BLaER1 treated with 17β-estradiol and CSF1 and Interleukin-3, amounts not matched to agents 10 nM and 100 nM (cell line): Measurements from ENCODE around the gene AKT3.
A peak's percentile ranks its signal among the peaks of the same experiment; 100 is the strongest.

Experiments
- H3K27ac ChIP-seq, 11 experiments: shearing (Covaris generic); formaldehyde crosslinking; 2 replicates each; pipeline ENCODE4 v1.8.1; 2022
- H3K27me3 ChIP-seq, 11 experiments: shearing (Covaris generic); formaldehyde crosslinking; 2 replicates each; pipeline ENCODE4 v1.8.1; 2022
- H3K36me3 ChIP-seq, 11 experiments: shearing (Covaris generic); formaldehyde crosslinking; 2 replicates each; pipeline ENCODE4 v1.8.1; 2022
- H3K4me1 ChIP-seq, 10 experiments: shearing (Covaris generic); formaldehyde crosslinking; 2 replicates each; pipeline ENCODE4 v1.8.1; 2022
- H3K4me2 ChIP-seq, 11 experiments: shearing (Covaris generic); formaldehyde crosslinking; 2 replicates each; pipeline ENCODE4 v1.8.1; 2022
- H3K4me3 ChIP-seq, 10 experiments: shearing (Covaris generic); formaldehyde crosslinking; 2 replicates each; pipeline ENCODE4 v1.8.1; 2022
- H3K9ac ChIP-seq, 11 experiments: shearing (Covaris generic); formaldehyde crosslinking; 2 replicates each; pipeline ENCODE4 v1.8.1; 2022
- H3K9me3 ChIP-seq, 11 experiments: shearing (Covaris generic); formaldehyde crosslinking; replicated peaks in 1 of 11; 2 replicates each; pipeline ENCODE4 v1.8.1; 2022
- H4K20me1 ChIP-seq, 11 experiments: shearing (Covaris generic); formaldehyde crosslinking; 2 replicates each; pipeline ENCODE4 v1.8.1; 2022
- Cebpa-rat ChIP-seq, 11 experiments: shearing (Covaris generic); IDR thresholded peaks; 2 replicates each; pipeline ENCODE4 v1.8.1; 2022

AKT3 gene

DNA sequence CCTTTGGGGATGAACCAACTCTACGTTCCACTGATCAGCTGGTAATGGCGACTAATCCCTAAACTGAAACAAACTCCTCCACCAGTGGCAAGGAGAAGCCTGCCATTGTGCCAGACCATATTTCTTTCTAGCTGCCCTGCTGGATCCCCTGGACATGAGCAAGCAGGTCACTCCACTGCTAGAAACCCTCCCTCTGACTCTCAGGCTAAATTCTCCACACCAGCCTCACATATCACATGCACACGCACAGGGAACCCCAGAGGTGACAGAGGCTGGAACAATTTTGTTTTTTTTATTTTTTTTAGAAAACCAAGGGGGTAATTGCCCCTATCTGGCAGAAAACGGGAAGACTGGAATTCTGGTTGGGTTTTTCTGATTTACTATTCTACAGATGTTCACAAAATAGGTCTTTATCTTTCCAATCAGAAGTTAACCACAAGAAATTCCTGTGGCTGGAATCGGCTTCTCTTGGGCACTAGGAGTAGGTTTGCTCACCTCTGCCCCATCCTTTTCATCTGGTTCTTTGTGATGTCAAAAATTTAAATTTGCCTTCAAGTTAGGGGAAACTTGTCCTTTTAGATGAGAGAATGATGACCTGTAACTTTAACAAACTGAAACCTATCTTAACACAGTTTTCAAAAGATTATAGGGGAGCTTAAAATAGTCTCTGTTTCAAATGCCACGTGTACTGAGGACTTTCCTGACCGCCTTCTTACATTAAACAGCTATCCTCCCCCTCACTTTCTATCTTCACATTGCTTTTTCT is 336.1 kb downstream of the AKT3 start:
- Histone ChIP-seq H3K4me2 (peak overlapping the region in 8 of 11 experiments; percentile 23 to 79 (median 68); a peak in 16 of 22 replicates), H4K20me1 (no peaks in the 10 kb centered on the region), H3K4me1 (peaks cover 9 to 40% (median 29%) of the 10 kb centered on the region in 10 experiments), H3K27me3 (no peaks in the 10 kb centered on the region), H3K9me3 (peaks cover 18 to 28% (median 22%) of the 10 kb centered on the region in 11 experiments), H3K27ac (no peak overlapping the region), H3K4me3 (no peak overlapping the region), H3K9ac (no peak overlapping the region), H3K36me3 (peaks cover 11 to 55% (median 29%) of the 10 kb centered on the region in 11 experiments; a peak in 19 of 22 replicates)
- TF ChIP-seq Cebpa-rat (IDR thresholded peaks at IDR 0.05), result no peak

DNA sequence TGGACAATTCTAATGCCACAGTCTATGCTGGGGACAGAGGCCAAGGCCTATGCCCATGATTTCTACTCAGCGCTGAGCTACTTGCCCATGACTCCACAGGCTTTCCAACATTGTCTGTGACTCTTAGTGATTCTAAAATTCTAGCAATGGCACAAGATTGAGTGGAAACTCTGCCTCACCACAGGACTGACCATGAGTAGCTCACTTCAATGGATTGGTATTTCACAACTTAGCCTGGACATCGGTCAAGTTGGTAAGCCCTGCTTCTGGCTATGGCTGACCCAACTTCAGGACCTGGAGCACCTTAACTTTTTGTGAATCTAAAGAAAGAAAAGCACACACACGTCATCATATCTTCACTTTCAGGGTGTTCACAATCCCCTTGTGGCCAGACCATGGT is 339.1 kb downstream of the AKT3 start:
- no peak overlapping the region for H3K4me3 ChIP-seq
- H3K9me3 ChIP-seq, result 0 out of 22 replicates have a peak, but pooled peaks cover 0 to 2% (median 0%) of the 10 kb centered on the region in 11 experiments
- peaks cover 11 to 30% (median 15%) of the 10 kb centered on the region in 11 experiments; a peak in 18 of 22 replicates for H3K36me3 ChIP-seq
- peaks cover 39 to 70% (median 58%) of the 10 kb centered on the region in 10 experiments for H3K4me1 ChIP-seq
- H4K20me1 ChIP-seq, result no peaks in the 10 kb centered on the region
- no peak overlapping the region for H3K27ac ChIP-seq
- no peak overlapping the region for H3K4me2 ChIP-seq
- no peak overlapping the region for H3K9ac ChIP-seq
- no peaks in the 10 kb centered on the region for H3K27me3 ChIP-seq
- no peak for TF ChIP-seq Cebpa-rat (IDR thresholded peaks at IDR 0.05)

DNA sequence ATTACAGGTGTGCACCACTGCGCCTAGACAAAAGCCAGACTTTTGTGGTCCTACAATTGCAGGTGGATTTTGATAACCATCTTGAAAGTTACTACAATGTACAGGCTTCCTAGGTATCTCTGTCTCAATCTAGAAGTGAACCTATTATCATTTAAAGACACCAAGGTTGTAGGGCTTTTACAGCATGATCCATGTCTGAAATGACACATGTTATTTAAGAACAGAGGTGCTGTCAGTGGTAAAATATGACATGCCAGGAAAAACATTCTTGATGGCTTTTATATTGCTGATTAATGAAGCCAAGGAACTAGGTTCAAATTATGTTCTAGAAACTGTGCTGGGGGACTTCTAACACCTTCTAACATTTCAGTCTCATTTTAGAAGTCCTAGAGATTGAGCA is 341.1 kb downstream of the AKT3 start:
- H3K4me3 ChIP-seq, result peak overlapping the region in 1 of 10 experiments; percentile 27; a peak in 1 of 20 replicates
- no peaks in the 10 kb centered on the region for H3K9me3 ChIP-seq
- peak overlapping the region in 5 of 11 experiments; percentile 5 to 71 (median 68); a peak in 6 of 22 replicates for H3K27ac ChIP-seq
- H3K9ac ChIP-seq, result peak overlapping the region in 4 of 11 experiments; percentile 6 to 59 (median 58); a peak in 5 of 22 replicates
- H4K20me1 ChIP-seq, result no peaks in the 10 kb centered on the region
- H3K27me3 ChIP-seq, result no peaks in the 10 kb centered on the region
- TF ChIP-seq Cebpa-rat (IDR thresholded peaks at IDR 0.05), result no peak
- peaks cover 11 to 41% (median 22%) of the 10 kb centered on the region in 11 experiments; a peak in 18 of 22 replicates for H3K36me3 ChIP-seq
- peak overlapping the region; percentile 78 to 97 (median 92) for H3K4me2 ChIP-seq
- H3K4me1 ChIP-seq, result peaks cover 44 to 68% (median 58%) of the 10 kb centered on the region in 10 experiments

DNA sequence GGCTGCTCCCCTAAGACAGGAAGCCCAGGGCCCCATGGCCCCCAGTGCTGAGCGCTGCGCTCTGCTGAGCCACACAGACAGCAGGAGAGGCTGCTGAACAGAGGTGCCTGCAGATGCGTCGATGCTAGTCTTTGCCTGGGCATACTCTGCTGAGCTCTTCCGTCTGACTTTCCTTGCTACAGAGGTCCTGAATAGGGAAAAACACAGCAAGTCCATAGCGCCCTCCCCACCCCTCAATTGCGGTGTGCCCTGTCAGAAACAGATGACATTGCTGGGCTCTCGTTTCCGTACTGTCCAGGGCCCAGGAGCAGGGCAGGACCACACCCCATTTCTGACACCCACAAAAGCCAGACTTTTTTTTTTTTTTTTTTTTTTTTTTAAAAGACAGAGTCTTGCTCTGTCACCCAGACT is 341.7 kb downstream of the AKT3 start:
- TF ChIP-seq Cebpa-rat (IDR thresholded peaks at IDR 0.05), result no peak

DNA sequence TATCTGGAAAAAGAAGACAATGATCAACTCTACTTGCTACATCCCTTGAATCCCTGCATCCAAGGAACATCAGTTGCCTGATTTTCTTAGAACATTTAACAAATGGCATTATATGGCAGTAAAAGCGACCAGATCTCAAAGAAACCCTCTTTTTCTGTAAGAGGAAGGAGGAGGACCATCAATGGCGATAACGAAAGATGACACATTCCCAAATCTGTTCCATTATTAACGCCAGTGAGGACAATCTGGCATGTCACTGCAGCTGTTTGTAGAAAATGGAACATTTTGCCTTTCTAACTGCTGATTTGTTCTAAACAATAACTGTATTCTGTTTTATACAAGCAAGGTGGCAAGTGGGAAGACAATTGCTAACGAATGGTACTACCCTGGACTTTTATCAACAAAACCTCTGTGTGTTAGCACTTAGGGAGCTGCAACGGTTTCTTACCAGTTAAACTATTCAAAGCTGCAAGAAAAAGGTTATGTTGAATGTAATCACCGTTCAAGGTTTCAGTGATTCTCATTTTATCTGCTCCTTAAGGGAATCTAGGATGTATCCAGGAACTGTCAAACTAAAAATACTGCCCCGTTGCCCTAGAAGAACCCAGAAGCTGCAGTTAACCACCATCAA is 342.3 kb downstream of the AKT3 start:
- H3K4me1 ChIP-seq, result peaks cover 44 to 57% (median 47%) of the 10 kb centered on the region in 10 experiments
- H3K4me3 ChIP-seq, result peak overlapping the region; percentile 3 to 46 (median 22); a peak in 10 of 20 replicates
- peaks cover 11 to 48% (median 23%) of the 10 kb centered on the region in 11 experiments; a peak in 19 of 22 replicates for H3K36me3 ChIP-seq
- no peaks in the 10 kb centered on the region for H3K27me3 ChIP-seq
- TF ChIP-seq Cebpa-rat (IDR thresholded peaks at IDR 0.05), result no peak
- H3K27ac ChIP-seq, result peak overlapping the region in 10 of 11 experiments; percentile 29 to 71 (median 62); a peak in 20 of 22 replicates
- H3K4me2 ChIP-seq, result peak overlapping the region; percentile 78 to 97 (median 92)
- no peaks in the 10 kb centered on the region for H4K20me1 ChIP-seq
- H3K9me3 ChIP-seq, result no peaks in the 10 kb centered on the region
- peak overlapping the region; percentile 3 to 59 (median 46); a peak in 17 of 22 replicates for H3K9ac ChIP-seq

More for the DNA sequence above, 341.7 kb downstream of the AKT3 start:
- no peaks in the 10 kb centered on the region for H4K20me1 ChIP-seq
- peaks cover 11 to 46% (median 23%) of the 10 kb centered on the region in 11 experiments; a peak in 19 of 22 replicates for H3K36me3 ChIP-seq
- H3K9me3 ChIP-seq, result no peaks in the 10 kb centered on the region
- H3K4me3 ChIP-seq, result peak overlapping the region in 8 of 10 experiments; percentile 3 to 46 (median 28); a peak in 9 of 20 replicates
- H3K4me2 ChIP-seq, result peak overlapping the region; percentile 78 to 97 (median 92)
- peak overlapping the region; percentile 3 to 59 (median 46); a peak in 17 of 22 replicates for H3K9ac ChIP-seq
- no peaks in the 10 kb centered on the region for H3K27me3 ChIP-seq
- H3K27ac ChIP-seq, result peak overlapping the region in 9 of 11 experiments; percentile 47 to 71 (median 64); a peak in 18 of 22 replicates
- H3K4me1 ChIP-seq, result peaks cover 44 to 62% (median 52%) of the 10 kb centered on the region in 10 experiments

DNA sequence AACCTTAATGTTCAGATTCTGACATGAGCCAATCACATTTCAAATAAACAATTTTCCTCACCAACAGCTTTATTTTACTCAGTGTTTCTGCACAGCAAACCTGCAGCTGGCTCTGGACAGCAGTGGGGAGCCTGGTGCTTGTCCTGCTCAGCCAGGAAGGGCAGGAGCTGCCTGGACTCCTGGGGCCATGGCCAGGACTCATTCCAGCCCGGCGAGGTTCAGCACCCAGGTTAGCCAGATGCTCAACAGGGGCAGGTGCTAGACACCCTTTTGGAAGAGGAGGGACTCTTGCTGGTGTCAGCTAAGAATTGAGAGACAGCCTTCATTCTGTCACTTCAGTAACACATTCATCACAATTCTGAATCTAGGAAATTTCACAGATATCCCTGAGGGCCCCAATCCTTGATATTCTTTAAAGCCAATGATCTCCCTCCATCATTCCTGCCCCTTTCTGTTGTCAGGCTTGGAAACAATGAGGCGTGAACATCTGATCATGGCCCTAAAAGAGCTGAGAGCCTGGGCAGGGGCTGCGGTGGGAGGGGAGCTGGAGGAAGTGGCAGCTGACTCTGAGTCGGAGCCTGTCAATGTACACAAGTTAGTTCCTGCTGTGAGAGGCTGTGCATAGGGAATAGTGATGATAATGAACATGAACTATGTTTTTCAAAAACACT is 342.9 kb downstream of the AKT3 start:
- peak overlapping the region in 7 of 10 experiments; percentile 4 to 46 (median 13); a peak in 8 of 20 replicates for H3K4me3 ChIP-seq
- H3K9ac ChIP-seq, result peak overlapping the region in 10 of 11 experiments; percentile 3 to 59 (median 50); a peak in 15 of 22 replicates
- H4K20me1 ChIP-seq, result no peaks in the 10 kb centered on the region
- H3K36me3 ChIP-seq, result peaks cover 11 to 51% (median 26%) of the 10 kb centered on the region in 11 experiments; a peak in 19 of 22 replicates
- H3K9me3 ChIP-seq, result no peaks in the 10 kb centered on the region
- peak overlapping the region in 10 of 11 experiments; percentile 29 to 71 (median 62); a peak in 21 of 22 replicates for H3K27ac ChIP-seq
- TF ChIP-seq Cebpa-rat (IDR thresholded peaks at IDR 0.05), result no peak
- peaks cover 43 to 50% (median 44%) of the 10 kb centered on the region in 10 experiments for H3K4me1 ChIP-seq
- no peaks in the 10 kb centered on the region for H3K27me3 ChIP-seq
- H3K4me2 ChIP-seq, result peak overlapping the region; percentile 78 to 97 (median 92)

DNA sequence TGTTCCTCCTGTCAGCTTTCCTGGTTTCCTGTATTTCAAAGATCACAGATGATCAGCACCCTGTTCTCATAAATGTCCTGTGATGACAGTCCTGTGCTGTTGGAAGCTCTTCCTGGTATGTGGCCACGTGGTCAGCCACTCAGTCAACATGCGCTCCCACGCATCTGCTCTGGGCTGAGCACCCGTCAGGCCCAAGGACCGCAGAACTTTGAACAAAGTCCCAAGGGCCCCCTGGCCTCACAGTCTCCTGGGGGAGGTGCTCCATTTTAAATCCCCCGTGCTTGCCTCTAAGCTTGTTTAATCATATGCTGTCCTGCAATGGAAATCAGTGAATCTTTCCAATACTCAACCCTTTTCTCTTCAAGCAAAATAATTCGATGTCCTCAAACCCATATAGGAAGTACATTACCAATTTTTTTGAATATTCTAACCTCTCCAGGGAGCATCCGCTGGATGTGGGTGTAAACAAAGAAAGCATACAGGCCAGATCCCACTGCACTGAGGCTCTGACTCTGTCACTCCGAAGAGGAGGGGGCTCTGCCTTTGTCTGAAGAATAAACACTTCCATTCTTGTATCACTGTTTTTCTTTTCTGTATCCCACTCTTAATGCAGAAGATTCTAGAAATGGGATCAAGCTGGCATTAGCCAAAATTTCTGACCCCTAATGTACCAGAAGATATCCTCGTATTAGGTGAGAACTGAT is 343.9 kb downstream of the AKT3 start:
- Histone ChIP-seq H3K9ac (peak overlapping the region in 7 of 11 experiments; percentile 3 to 59 (median 53); a peak in 10 of 22 replicates), H3K4me2 (peak overlapping the region; percentile 78 to 97 (median 92)), H3K4me1 (peaks cover 43 to 50% (median 44%) of the 10 kb centered on the region in 10 experiments), H3K4me3 (peak overlapping the region in 5 of 10 experiments; percentile 4 to 46 (median 13); a peak in 3 of 20 replicates), H3K36me3 (peaks cover 9 to 50% (median 20%) of the 10 kb centered on the region in 11 experiments; a peak in 19 of 22 replicates), H3K27ac (peak overlapping the region in 10 of 11 experiments; percentile 24 to 71 (median 62); a peak in 20 of 22 replicates), H3K9me3 (no peaks in the 10 kb centered on the region), H4K20me1 (no peaks in the 10 kb centered on the region), H3K27me3 (no peaks in the 10 kb centered on the region)
- no peak for TF ChIP-seq Cebpa-rat (IDR thresholded peaks at IDR 0.05)

DNA sequence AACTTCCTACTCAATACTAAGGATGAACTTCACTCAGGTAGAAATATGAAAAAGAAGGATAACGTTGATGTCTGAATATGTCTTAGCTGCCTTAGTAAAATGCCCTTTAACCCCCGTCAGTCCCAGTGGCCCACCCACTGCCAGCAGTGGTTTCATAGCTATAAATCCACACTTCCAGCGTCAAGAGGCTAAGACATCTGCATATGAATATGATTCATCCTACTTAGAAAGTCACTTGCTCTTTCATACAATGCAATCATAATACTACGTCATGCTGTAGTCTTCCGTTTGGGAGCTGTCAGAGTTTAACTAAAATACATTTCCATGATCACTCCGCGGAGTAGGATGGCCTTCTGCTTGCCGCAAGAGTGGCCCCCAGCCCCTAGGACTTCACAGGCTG is 346.9 kb downstream of the AKT3 start:
- Histone ChIP-seq H3K27ac (no peak overlapping the region), H3K9me3 (no peaks in the 10 kb centered on the region), H3K36me3 (peaks cover 1 to 63% (median 18%) of the 10 kb centered on the region in 11 experiments; a peak in 15 of 22 replicates), H3K4me1 (peaks cover 27 to 40% (median 35%) of the 10 kb centered on the region in 10 experiments), H3K4me3 (no peak overlapping the region), H3K27me3 (no peaks in the 10 kb centered on the region), H3K9ac (no peak overlapping the region), H3K4me2 (no peak overlapping the region), H4K20me1 (no peaks in the 10 kb centered on the region)
- no peak for TF ChIP-seq Cebpa-rat (IDR thresholded peaks at IDR 0.05)
